Kidney epithelial cell (primary cell): ENCODE results near the gene TMEM208. TPM values are rescaled to one million over a fixed set of nuclear protein-coding genes. Genes with fewer than 3 reads are reported as not detected.

ENCODE experiments used
- DNase-seq: peaks from one replicate; pipeline ENCODE4 v3.0.0-alpha.2; 2010; ENCODE audit warnings: low read depth
- H3K27me3 ChIP-seq: 2 replicates; pipeline ENCODE4 v1.6.0; 2011; ENCODE audit warnings: low read length; ENCODE audit not compliant: control insufficient read depth, insufficient read depth
- H3K36me3 ChIP-seq: 2 replicates; pipeline ENCODE4 v1.5.1; 2011; ENCODE audit warnings: low read length; ENCODE audit not compliant: control insufficient read depth, insufficient read depth
- H3K4me3 ChIP-seq: 2 replicates; pipeline ENCODE4 v1.5.1; 2011; ENCODE audit warnings: low read depth, mild to moderate bottlenecking, control low read depth, low read length
- total RNA-seq: library from RNA; depleted of rRNA; stranded (reverse); fragments of >200 nt; gene quantifications from 2 replicates; pipeline ENCODE4 v1.2.3, GENCODE V29; 2015
- TF ChIP-seq, protein P1 (sequence below): IDR thresholded peaks from 2 replicates; pipeline ENCODE4 v1.5.1; 2011; ENCODE audit warnings: mild to moderate bottlenecking, moderate library complexity, low read length, control low read depth, inconsistent platforms; ENCODE audit not compliant: insufficient read depth, poor library complexity, severe bottlenecking

The TMEM208 gene
- total RNA-seq, 1 donor from 2014 or later = 59.3 TPM

DNA sequence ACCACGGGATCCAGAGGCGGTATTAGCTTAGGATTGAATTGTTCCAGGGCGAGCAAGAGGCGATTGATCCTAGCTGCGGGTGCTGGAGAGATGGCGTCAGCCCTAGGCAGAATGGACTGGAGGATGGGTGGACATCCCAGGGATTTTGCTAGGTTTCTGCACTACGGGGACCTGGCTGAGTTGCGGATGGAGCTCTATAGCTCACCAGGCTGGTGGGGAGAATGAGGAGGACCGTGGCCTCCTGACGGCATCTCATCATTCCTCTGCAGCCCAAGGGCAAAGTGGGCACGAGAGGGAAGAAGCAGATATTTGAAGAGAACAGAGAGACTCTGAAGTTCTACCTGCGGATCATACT, 614 bp downstream of the TMEM208 start:
- Histone ChIP-seq H3K27me3 (no peaks in the 10 kb centered on the region), H3K4me3 (peak overlapping the region; percentile 99), H3K36me3 (peaks cover 4% of the 10 kb centered on the region)
- no peak for DNase-seq
- TF ChIP-seq, protein P1, sequence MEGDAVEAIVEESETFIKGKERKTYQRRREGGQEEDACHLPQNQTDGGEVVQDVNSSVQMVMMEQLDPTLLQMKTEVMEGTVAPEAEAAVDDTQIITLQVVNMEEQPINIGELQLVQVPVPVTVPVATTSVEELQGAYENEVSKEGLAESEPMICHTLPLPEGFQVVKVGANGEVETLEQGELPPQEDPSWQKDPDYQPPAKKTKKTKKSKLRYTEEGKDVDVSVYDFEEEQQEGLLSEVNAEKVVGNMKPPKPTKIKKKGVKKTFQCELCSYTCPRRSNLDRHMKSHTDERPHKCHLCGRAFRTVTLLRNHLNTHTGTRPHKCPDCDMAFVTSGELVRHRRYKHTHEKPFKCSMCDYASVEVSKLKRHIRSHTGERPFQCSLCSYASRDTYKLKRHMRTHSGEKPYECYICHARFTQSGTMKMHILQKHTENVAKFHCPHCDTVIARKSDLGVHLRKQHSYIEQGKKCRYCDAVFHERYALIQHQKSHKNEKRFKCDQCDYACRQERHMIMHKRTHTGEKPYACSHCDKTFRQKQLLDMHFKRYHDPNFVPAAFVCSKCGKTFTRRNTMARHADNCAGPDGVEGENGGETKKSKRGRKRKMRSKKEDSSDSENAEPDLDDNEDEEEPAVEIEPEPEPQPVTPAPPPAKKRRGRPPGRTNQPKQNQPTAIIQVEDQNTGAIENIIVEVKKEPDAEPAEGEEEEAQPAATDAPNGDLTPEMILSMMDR = no peak

DNA sequence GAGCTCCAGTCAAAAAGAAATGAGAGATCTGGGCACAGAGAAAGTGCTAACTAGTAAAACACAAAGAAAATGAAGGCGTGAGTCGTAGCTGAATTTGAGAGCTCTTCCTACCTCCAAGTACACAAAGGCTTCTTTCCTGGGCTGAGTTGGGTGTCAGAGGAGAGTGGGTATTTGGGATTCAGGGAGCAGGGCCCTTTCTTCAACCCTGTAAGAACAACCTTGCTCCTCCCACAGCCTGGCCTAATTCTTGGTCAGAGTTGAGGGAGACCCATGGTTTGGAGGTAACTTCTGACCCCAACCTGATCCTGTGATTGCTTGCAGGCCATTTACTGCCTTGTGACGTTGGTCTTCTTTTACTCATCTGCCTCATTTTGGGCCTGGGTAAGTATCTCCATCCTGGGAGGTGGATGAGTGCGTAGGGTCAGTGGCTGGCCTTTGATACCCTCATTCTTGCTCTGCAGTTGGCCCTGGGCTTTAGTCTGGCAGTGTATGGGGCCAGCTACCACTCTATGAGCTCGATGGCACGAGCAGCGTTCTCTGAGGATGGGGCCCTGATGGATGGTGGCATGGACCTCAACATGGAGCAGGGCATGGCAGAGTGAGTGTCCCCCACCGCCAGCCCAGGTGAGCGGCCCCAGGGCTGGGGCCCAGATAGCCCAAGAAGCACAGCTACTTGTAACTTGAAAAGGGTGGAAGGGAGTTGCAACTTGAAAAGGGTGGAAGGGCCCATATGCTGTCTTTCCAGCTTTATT, 1.3 kb downstream of the TMEM208 start:
- Histone ChIP-seq H3K36me3 (peaks cover 4% of the 10 kb centered on the region), H3K27me3 (no peaks in the 10 kb centered on the region), H3K4me3 (peak overlapping the region; percentile 99)
- TF ChIP-seq, protein P1 = no peak
- DNase-seq = no peak

DNA sequence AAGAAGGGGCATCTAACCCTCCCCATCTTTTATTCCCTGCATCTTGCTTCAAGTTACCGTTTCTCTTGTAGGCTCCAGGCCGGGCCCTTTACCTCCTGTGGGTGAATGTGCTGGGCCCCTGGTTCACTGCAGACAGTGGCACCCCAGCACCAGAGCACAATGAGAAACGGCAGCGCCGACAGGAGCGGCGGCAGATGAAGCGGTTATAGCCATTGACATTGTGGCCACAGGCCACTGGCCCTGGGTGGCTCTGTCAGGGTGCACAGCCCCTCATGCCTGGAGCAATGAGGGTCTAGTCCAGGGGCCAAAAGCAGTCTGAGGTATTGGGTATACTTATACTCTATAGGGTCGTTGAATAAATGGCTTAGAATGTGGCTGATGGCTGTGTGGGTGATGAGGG, 2.0 kb downstream of the TMEM208 start:
- TF ChIP-seq, protein P1 = no peak
- DNase-seq = no peak
- H3K27me3 ChIP-seq = no peaks in the 10 kb centered on the region
- H3K4me3 ChIP-seq = no peak overlapping the region
- H3K36me3 ChIP-seq = peaks cover 4% of the 10 kb centered on the region

DNA sequence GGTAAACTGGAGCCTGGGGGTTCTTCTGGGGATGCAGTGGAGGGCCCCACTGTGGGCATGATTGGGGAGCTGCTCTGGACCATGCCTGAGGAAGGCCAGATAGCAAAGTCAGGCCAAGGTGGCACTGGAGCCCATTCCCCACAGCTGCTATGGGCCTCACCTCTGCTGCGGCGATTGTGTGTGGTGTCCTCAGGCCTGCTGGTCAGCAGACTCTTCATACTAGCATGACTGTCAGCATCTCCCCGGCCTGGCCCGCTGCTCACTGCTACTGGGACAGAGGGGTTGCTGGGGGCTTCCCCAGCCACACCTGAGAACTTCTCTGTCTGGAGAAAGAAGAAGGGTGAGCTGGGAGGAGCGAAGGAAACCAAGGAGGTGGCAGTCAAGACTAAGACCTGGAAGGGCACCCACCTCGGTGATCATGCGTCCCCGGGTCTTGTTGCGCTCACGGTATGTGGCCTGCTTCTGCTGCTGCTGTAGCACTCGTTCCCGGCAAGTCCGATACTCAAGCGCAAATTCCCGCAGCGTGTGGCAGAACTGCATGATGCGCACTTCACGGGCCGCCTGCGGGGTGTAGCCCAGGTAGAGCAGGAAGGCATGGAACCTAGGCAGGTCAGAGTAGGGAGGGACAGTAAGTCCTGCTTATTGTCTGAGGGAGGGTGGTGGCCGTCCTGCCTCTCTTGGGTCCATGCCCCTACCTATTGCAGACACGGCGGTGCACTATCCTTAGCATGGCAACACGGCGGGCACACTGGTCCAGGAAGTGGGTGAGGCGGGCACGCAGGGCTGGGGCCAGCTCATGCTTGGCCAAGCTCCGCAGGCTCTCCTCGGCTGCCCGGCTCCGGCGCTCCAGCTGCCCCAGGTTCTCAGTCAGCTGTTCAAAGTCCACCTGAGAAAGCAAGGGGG, 3.2 kb downstream of the TMEM208 start:
- H3K4me3 ChIP-seq = no peak overlapping the region
- DNase-seq = no peak
- peaks cover 4% of the 10 kb centered on the region for H3K36me3 ChIP-seq
- TF ChIP-seq, protein P1 = no peak
- no peaks in the 10 kb centered on the region for H3K27me3 ChIP-seq

DNA sequence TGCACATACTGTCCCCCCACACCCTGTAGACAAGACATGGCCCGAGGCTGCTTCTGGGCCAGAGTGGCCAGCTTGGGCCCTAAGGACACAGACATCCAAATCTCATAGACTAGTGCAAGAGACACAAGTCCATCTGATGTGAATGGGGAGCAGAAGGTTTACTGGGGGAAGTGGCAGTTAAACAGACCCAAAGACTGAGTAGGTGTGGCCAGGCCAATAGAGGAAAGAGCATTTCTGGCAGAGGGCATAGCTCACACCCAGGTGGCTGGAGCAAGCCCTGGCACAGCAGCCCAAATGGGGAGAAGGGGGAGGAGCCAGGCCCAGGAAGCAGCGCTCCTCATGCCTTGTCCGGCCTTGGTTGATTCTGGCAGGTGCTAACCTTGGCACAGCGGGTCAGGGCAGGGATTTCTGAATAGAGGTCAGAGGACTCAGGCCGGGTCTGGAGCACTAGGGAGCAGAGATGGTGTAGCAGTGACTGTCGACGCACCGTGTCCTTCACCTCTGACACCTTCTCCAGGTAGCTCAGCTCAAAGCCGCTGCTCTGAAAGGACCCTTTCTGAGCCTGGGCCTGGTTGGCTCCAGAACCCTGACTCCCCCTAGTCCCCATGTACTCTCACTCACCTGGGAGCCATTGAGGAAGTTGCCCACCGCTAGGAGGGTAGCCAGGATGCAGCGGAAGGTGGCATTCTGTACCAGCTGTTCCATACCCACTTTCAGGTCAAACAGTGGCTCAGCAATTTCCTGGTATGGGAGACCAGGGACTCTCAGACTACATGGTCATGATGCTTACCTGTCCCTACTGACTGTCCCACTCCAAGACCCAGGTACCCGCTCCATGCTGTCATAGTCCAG, 4.1 kb downstream of the TMEM208 start:
- Histone ChIP-seq H3K36me3 (peaks cover 4% of the 10 kb centered on the region), H3K4me3 (no peak overlapping the region), H3K27me3 (no peaks in the 10 kb centered on the region)
- DNase-seq = no peak
- TF ChIP-seq, protein P1 = no peak
